ENCODE results near the gene NASP.

DNA sequence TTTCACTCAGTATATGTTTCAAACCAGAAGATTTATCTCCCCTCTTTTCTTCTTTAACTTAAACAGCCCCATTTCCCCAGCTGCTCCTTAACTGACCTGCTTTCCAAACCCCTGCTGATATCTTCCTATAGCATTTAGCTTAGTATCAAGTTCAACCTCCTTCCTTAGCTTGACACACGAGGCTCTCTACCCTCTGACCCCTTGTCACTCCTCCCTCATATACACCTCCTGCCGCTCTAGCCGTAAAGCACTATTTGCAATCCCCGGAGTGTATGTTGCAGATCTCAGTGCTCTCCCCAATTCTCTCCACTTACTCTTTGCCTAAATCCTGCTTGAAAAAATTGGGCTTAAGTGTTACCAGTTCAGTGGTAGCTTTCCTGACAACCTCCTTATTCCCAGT, 47.0 kb upstream of the NASP start:
- TF ChIP-seq, protein P1, sequence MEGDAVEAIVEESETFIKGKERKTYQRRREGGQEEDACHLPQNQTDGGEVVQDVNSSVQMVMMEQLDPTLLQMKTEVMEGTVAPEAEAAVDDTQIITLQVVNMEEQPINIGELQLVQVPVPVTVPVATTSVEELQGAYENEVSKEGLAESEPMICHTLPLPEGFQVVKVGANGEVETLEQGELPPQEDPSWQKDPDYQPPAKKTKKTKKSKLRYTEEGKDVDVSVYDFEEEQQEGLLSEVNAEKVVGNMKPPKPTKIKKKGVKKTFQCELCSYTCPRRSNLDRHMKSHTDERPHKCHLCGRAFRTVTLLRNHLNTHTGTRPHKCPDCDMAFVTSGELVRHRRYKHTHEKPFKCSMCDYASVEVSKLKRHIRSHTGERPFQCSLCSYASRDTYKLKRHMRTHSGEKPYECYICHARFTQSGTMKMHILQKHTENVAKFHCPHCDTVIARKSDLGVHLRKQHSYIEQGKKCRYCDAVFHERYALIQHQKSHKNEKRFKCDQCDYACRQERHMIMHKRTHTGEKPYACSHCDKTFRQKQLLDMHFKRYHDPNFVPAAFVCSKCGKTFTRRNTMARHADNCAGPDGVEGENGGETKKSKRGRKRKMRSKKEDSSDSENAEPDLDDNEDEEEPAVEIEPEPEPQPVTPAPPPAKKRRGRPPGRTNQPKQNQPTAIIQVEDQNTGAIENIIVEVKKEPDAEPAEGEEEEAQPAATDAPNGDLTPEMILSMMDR (IDR thresholded peaks at IDR 0.05): no peak
- no peak for TF ChIP-seq POLR2A (IDR thresholded peaks at IDR 0.05)
